Spleen (tissue), 11 donors: ENCODE measurements around the gene RGS14. TPM values are rescaled to one million over a fixed set of nuclear protein-coding genes. Genes with fewer than 3 reads are reported as not detected.

Experiments used
- DNase-seq: peaks from one replicate; pipeline ENCODE4 v3.0.0-alpha.2; 2020
- H3K27ac ChIP-seq, 8 donors: fragments of 200-600 bp; sonication (generic) in 7 of 8; 1 replicate in 4 of 8; 2 replicates in 4 of 8; pipeline versions ENCODE4 v1.5.0 to v1.8.0; 2016 to 2021; ENCODE audit warnings: inconsistent platforms in 4 of 8, mild to moderate bottlenecking in 4 of 8, moderate library complexity in 1 of 8
- H3K27me3 ChIP-seq, 7 donors: fragments of 200-600 bp; sonication (generic) in 6 of 7; replicated peaks in 1 of 7; 1 replicate in 4 of 7; 2 replicates in 3 of 7; pipeline versions ENCODE4 v1.5.0 to v1.8.0; 2016 to 2021; ENCODE audit warnings: inconsistent platforms in 3 of 7, mild to moderate bottlenecking in 1 of 7
- H3K36me3 ChIP-seq, 6 donors: fragments of 200-600 bp; sonication (generic) in 5 of 6; 1 replicate in 4 of 6; 2 replicates in 2 of 6; pipeline versions ENCODE4 v1.5.0 to v1.8.0; 2016 to 2021; ENCODE audit warnings: inconsistent platforms in 2 of 6
- H3K4me1 ChIP-seq, 6 donors: fragments of 200-600 bp; sonication (generic) in 5 of 6; 1 replicate in 3 of 6; 2 replicates in 3 of 6; pipeline versions ENCODE4 v1.5.0 to v1.8.0; 2016 to 2021; ENCODE audit warnings: inconsistent platforms in 3 of 6
- H3K4me3 ChIP-seq, 8 donors: fragments of 200-600 bp; sonication (generic) in 7 of 8; 1 replicate in 4 of 8; 2 replicates in 4 of 8; pipeline versions ENCODE4 v1.5.0 to v1.8.0; 2016 to 2021; ENCODE audit warnings: inconsistent platforms in 4 of 8, mild to moderate bottlenecking in 4 of 8, moderate library complexity in 2 of 8
- H3K9me3 ChIP-seq, 8 donors: fragments of 200-600 bp; sonication (generic) in 7 of 8; 1 replicate in 4 of 8; 2 replicates in 4 of 8; pipeline versions ENCODE4 v1.5.0 to v1.8.0; 2016 to 2021; ENCODE audit warnings: inconsistent platforms in 4 of 8
- CTCF ChIP-seq, 11 experiments: fragments of 200-600 bp in 7 of 11; fragments of 450-650 bp in 4 of 11; sonication (generic) in 4 of 11; IDR thresholded peaks in 8 of 11; conservative IDR thresholded peaks in 3 of 11; 1 replicate in 7 of 11; 2 replicates in 4 of 11; pipeline versions ENCODE4 v1.4.0 to v1.8.0; 2016 to 2021; ENCODE audit warnings: antibody characterized with exemption in 11 of 11, inconsistent platforms in 4 of 11, mild to moderate bottlenecking in 1 of 11
- POLR2A ChIP-seq, 3 donors: fragments of 450-650 bp; IDR thresholded peaks; one replicate each; pipeline ENCODE4 v1.5.1; 2017; ENCODE audit warnings: antibody characterized with exemption in 3 of 3, mild to moderate bottlenecking in 1 of 3
- POLR2AphosphoS5 ChIP-seq, 3 donors: sonication (generic); formaldehyde crosslinking; IDR thresholded peaks; one replicate each; pipeline ENCODE4 v1.5.1; 2017; ENCODE audit warnings: antibody characterized with exemption in 3 of 3
- WGBS, 5 donors: extraction: QIAGEN DNeasy Blood & Tissue Kit in 3 of 5; methylation state at CpG; one replicate each; pipeline versions ENCODE4 v1.1.5 to v1.1.7; 2013 to 2018; 5-methylcytosine and 5-hydroxymethylcytosine counted together
- intact Hi-C: fragments of 100-400 bp; cut with DNase I; formaldehyde crosslinking; loops from one replicate; pipeline ENCODE4 v1.15.0; 2023; ENCODE audit warnings: low total_unique reads
- polyA plus RNA-seq, 3 donors: library from polyadenylated mRNA; stranded (reverse); fragments of 200-250 nt; gene quantifications; one replicate each; pipeline ENCODE4 v1.2.1, GENCODE V29; 2013
- total RNA-seq, 7 donors: library from RNA; depleted of rRNA in 3 of 7; stranded (reverse); fragments of >200 nt in 3 of 7; fragmentation: NEBNext Ultra II Directional in 4 of 7; extraction: Animal tissue kit (Norgen Biotek cat#: 25700) in 4 of 7; gene quantifications; one replicate each; pipeline versions ENCODE4 v1.1.0 to v1.2.1, GENCODE V29; 2016 to 2021
- donor health status: healthy with polysubstance abuse.
- donor health status: DM: no; HTN: no; CAD: no; lungs with moderate emphysema.
- donor health status: DM: no; HTN: no; CAD: no.
- donor health status: Bipolar disorder and iron deficiency.
- donor health status: healthy.
- donor health status: DM: no; HTN: no; CAD: no.
- donor health status: DM: yes; HTN: yes; CAD: no.

The RGS14 gene
- total and polyA plus RNA-seq, 10 donors: 45.3 to 111 (median 76.9) TPM

GRCh38 chr5:177333420-177334154, 24.1 kb upstream of the RGS14 start:
- no peak overlapping the region for H3K4me3 ChIP-seq
- H3K27ac ChIP-seq: no peak overlapping the region
- H3K36me3 ChIP-seq: peaks cover 8 to 100% (median 83%) of the 10 kb centered on the region in 6 donors
- peak; percentile 35 for DNase-seq
- TF ChIP-seq CTCF (IDR thresholded peaks at IDR 0.05 in 8 of 11, conservative IDR thresholded peaks at IDR 0.05 in 3 of 11): no peak
- no peak for TF ChIP-seq POLR2A (IDR thresholded peaks at IDR 0.05)
- TF ChIP-seq POLR2AphosphoS5 (IDR thresholded peaks at IDR 0.05): no peak
- intact Hi-C loops: no loop called here
- H3K9me3 ChIP-seq: no peaks in the 10 kb centered on the region
- WGBS, 5 donors: 84 to 89% (median 87%) methylated on average over 16 of the region's 16 CpGs
- H3K4me1 ChIP-seq: peaks cover 0 to 67% (median 22%) of the 10 kb centered on the region in 6 donors
- no peaks in the 10 kb centered on the region for H3K27me3 ChIP-seq

- no peaks in the 10 kb centered on the region for H3K27me3 ChIP-seq
- peaks cover 8 to 100% (median 88%) of the 10 kb centered on the region in 6 donors for H3K36me3 ChIP-seq
- no peak overlapping the region for H3K4me3 ChIP-seq
- H3K4me1 ChIP-seq: peaks cover 0 to 70% (median 27%) of the 10 kb centered on the region in 6 donors
- intact Hi-C loops: no loop called here
- no peaks in the 10 kb centered on the region for H3K9me3 ChIP-seq
- 77 to 87% (median 80%) methylated on average over 5 to 15 of the region's 15 CpGs for WGBS, 5 donors
- no peak overlapping the region for H3K27ac ChIP-seq
- DNase-seq: peak; percentile 62
- TF ChIP-seq CTCF (IDR thresholded peaks at IDR 0.05 in 8 of 11, conservative IDR thresholded peaks at IDR 0.05 in 3 of 11): no peak
- peak in 1 of 3 donors; percentile 43 for TF ChIP-seq POLR2AphosphoS5 (IDR thresholded peaks at IDR 0.05)
These were observed 23.6 kb upstream of the RGS14 start for GRCh38 chr5:177334155-177334551.

- Histone ChIP-seq H3K9me3 (no peaks in the 10 kb centered on the region), H3K27ac (no peak overlapping the region), H3K36me3 (peaks cover 8 to 100% (median 86%) of the 10 kb centered on the region in 6 donors), H3K4me1 (peaks cover 0 to 79% (median 32%) of the 10 kb centered on the region in 6 donors), H3K4me3 (no peak overlapping the region), H3K27me3 (no peaks in the 10 kb centered on the region)
- intact Hi-C loops: no loop called here
- WGBS, 5 donors: 88 to 93% (median 90%) methylated on average over 19 to 21 of the region's 21 CpGs
- DNase-seq: peak; percentile 69
- TF ChIP-seq POLR2AphosphoS5 (IDR thresholded peaks at IDR 0.05) (no peak), CTCF (IDR thresholded peaks at IDR 0.05 in 8 of 11, conservative IDR thresholded peaks at IDR 0.05 in 3 of 11) (no peak), POLR2A (IDR thresholded peaks at IDR 0.05) (no peak)
These were observed 22.7 kb upstream of the RGS14 start for GRCh38 chr5:177334781-177335700.

- intact Hi-C loops: no loop called here
- H3K36me3 ChIP-seq: peaks cover 8 to 100% (median 83%) of the 10 kb centered on the region in 6 donors
- TF ChIP-seq POLR2AphosphoS5 (IDR thresholded peaks at IDR 0.05) (no peak), CTCF (IDR thresholded peaks at IDR 0.05 in 8 of 11, conservative IDR thresholded peaks at IDR 0.05 in 3 of 11) (no peak), POLR2A (IDR thresholded peaks at IDR 0.05) (no peak)
- WGBS, 5 donors: 92 to 97% (median 96%) methylated on average over 6 to 7 of the region's 7 CpGs
- H3K4me3 ChIP-seq: no peak overlapping the region
- H3K9me3 ChIP-seq: no peaks in the 10 kb centered on the region
- no peak overlapping the region for H3K27ac ChIP-seq
- H3K4me1 ChIP-seq: peaks cover 0 to 80% (median 33%) of the 10 kb centered on the region in 6 donors
- H3K27me3 ChIP-seq: no peaks in the 10 kb centered on the region
- peak; percentile 54 for DNase-seq
These were observed 22.0 kb upstream of the RGS14 start for GRCh38 chr5:177335701-177336065.
